Esophagus muscularis mucosa (tissue), 3 donors: ENCODE measurements around the gene SNAPC4.

Experiments used
- CTCF ChIP-seq, 3 experiments: fragments of 200-600 bp in 2 of 3; fragments of 450-650 bp in 1 of 3; sonication (generic) in 2 of 3; IDR thresholded peaks; one replicate each; pipeline ENCODE4 v1.5.1; 2017 to 2019; ENCODE audit warnings: antibody characterized with exemption in 3 of 3, mild to moderate bottlenecking in 2 of 3, moderate library complexity in 1 of 3
- POLR2A ChIP-seq: fragments of 450-650 bp; IDR thresholded peaks from one replicate; pipeline ENCODE4 v1.6.1; 2017; ENCODE audit warnings: antibody characterized with exemption, moderate library complexity, mild to moderate bottlenecking, low read depth

GRCh38 chr9:136378170-136379002 lies 21.6 kb downstream of the SNAPC4 start:
- no peak for TF ChIP-seq CTCF (IDR thresholded peaks at IDR 0.05)
- TF ChIP-seq POLR2A: no peak
